Smooth muscle cell (in vitro differentiated cells): Measurements from ENCODE around the gene GRM8. TPM values are rescaled to one million over a fixed set of nuclear protein-coding genes. Genes with fewer than 3 reads are reported as not detected.

Experiments used
- DNase-seq: peaks from one replicate; lab custom pipeline; 2025; ENCODE audit not compliant: unreplicated experiment; lab: John Stamatoyannopoulos, UW
- H2AFZ ChIP-seq: fragments of 200-600 bp; sonication (generic); 2 replicates; pipeline ENCODE4 v1.6.0; 2016; ENCODE audit warnings: antibody characterized with exemption, low read depth, mild to moderate bottlenecking
- H3F3A ChIP-seq: fragments of 200-600 bp; sonication (generic); 2 replicates; pipeline ENCODE4 v1.6.0; 2017; ENCODE audit warnings: antibody characterized with exemption, low read depth
- H3K27ac ChIP-seq: fragments of 200-600 bp; sonication (generic); 2 replicates; pipeline ENCODE4 v1.5.1; 2016; ENCODE audit warnings: low read depth, mild to moderate bottlenecking
- H3K27me3 ChIP-seq: fragments of 200-600 bp; sonication (generic); 2 replicates; pipeline ENCODE4 v1.6.1; 2016; ENCODE audit warnings: low read depth, mild to moderate bottlenecking
- H3K36me3 ChIP-seq: fragments of 200-600 bp; sonication (generic); 2 replicates; pipeline ENCODE4 v1.5.1; 2016; ENCODE audit warnings: low read depth
- H3K4me1 ChIP-seq: fragments of 200-600 bp; sonication (generic); 2 replicates; pipeline ENCODE4 v1.5.1; 2016; ENCODE audit warnings: low read depth
- H3K4me2 ChIP-seq: fragments of 200-600 bp; sonication (generic); 2 replicates; pipeline ENCODE4 v1.6.0; 2016; ENCODE audit warnings: mild to moderate bottlenecking
- H3K4me3 ChIP-seq: fragments of 200-600 bp; sonication (generic); 2 replicates; pipeline ENCODE4 v1.5.1; 2016; ENCODE audit warnings: mild to moderate bottlenecking
- H3K79me2 ChIP-seq: fragments of 200-600 bp; sonication (generic); 2 replicates; pipeline ENCODE4 v1.6.0; 2016; ENCODE audit warnings: low read depth, mild to moderate bottlenecking
- H3K9ac ChIP-seq: fragments of 200-600 bp; sonication (generic); 2 replicates; pipeline ENCODE4 v1.6.0; 2016; ENCODE audit warnings: low read depth
- H3K9me3 ChIP-seq: fragments of 200-600 bp; sonication (generic); replicated peaks from 2 replicates; pipeline ENCODE4 v1.5.1; 2016; ENCODE audit warnings: low read depth
- H4K20me1 ChIP-seq: fragments of 200-600 bp; sonication (generic); 2 replicates; pipeline ENCODE4 v1.6.0; 2016; ENCODE audit warnings: low read depth
- WGBS: methylation state at CpG from one replicate; pipeline ENCODE4 v1.1.7; 2016; ENCODE audit warnings: low lambda C conversion rate; 5-methylcytosine and 5-hydroxymethylcytosine counted together
- polyA plus RNA-seq: library from polyadenylated mRNA; unstranded; fragments of >200 nt; fragmentation: Nextera tagmentation; extraction: Ambion mirVana; gene quantifications from 2 replicates; pipeline ENCODE4 v1.2.1, GENCODE V29; 2016
- total RNA-seq: library from RNA; depleted of rRNA; stranded (reverse); fragments of >200 nt; gene quantifications from 2 replicates; pipeline ENCODE4 v1.2.3, GENCODE V29; 2014
- TF ChIP-seq, protein P1 (sequence below): fragments of 200-600 bp; sonication (generic); IDR thresholded peaks from 2 replicates; pipeline ENCODE4 v1.5.1; 2017; ENCODE audit warnings: borderline replicate concordance, mild to moderate bottlenecking, antibody characterized with exemption; ENCODE audit not compliant: insufficient read depth, poor library complexity, severe bottlenecking

The GRM8 gene
- total and polyA plus RNA-seq, 2 experiments from 2014 or later, result 9.8 to 20.5 TPM

DNA sequence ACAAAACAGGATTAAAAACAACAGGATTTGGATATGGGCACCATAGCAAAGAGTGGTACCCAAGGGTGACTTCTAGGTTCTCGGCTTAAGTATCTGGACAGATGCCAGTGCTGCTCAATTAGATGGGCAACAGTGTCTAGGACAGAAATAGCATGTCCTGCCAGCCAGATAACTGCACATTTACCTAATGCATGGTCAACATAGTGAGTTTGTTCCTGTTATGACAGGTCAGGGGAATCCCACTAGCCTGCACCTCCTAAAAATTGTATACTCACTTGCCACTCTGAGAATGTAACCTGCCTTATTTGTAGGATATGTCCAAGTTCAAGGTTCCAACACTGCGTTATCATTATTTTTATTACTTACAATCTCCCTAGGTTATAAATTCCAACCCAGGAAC, 471.7 kb downstream of the GRM8 start:
- TF ChIP-seq, protein P1, sequence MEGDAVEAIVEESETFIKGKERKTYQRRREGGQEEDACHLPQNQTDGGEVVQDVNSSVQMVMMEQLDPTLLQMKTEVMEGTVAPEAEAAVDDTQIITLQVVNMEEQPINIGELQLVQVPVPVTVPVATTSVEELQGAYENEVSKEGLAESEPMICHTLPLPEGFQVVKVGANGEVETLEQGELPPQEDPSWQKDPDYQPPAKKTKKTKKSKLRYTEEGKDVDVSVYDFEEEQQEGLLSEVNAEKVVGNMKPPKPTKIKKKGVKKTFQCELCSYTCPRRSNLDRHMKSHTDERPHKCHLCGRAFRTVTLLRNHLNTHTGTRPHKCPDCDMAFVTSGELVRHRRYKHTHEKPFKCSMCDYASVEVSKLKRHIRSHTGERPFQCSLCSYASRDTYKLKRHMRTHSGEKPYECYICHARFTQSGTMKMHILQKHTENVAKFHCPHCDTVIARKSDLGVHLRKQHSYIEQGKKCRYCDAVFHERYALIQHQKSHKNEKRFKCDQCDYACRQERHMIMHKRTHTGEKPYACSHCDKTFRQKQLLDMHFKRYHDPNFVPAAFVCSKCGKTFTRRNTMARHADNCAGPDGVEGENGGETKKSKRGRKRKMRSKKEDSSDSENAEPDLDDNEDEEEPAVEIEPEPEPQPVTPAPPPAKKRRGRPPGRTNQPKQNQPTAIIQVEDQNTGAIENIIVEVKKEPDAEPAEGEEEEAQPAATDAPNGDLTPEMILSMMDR, result no peak

DNA sequence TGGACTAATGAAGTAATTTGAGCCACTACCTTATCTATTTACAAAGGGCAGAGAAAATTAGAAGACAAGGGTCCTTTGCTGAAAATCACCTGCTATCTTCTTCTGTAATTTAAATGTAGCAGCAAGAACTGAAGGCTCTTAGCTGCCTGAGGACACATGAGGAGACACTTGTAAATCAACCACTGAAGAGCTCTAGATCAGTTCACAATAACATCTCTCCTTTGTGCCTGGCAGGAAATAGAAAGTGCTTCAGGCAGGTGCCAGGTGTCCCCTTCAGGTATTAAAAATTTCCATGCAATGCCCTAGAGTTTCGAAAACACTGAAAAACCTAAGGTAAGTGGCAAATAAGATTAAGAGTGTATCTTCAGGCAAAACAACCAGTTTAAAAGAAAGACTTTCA, 474.6 kb downstream of the GRM8 start:
- H4K20me1 ChIP-seq, result no peaks in the 10 kb centered on the region
- 91% methylated on average over 1 of the region's 1 CpG for WGBS
- H2AFZ ChIP-seq, result no peak overlapping the region
- DNase-seq, result no peak
- H3K4me3 ChIP-seq, result no peak overlapping the region
- no peak overlapping the region for H3K9ac ChIP-seq
- H3K27ac ChIP-seq, result no peak overlapping the region
- H3K4me1 ChIP-seq, result no peaks in the 10 kb centered on the region
- H3K79me2 ChIP-seq, result no peaks in the 10 kb centered on the region
- H3K4me2 ChIP-seq, result no peak overlapping the region
- H3F3A ChIP-seq, result no peaks in the 10 kb centered on the region
- H3K9me3 ChIP-seq, result no peaks in the 10 kb centered on the region
- no peaks in the 10 kb centered on the region for H3K36me3 ChIP-seq
- no peaks in the 10 kb centered on the region for H3K27me3 ChIP-seq
- TF ChIP-seq, protein P1, result no peak

More for the DNA sequence above, 471.7 kb downstream of the GRM8 start:
- H3K79me2 ChIP-seq, result no peaks in the 10 kb centered on the region
- no peaks in the 10 kb centered on the region for H3K9me3 ChIP-seq
- WGBS, result 91% methylated on average over 2 of the region's 2 CpGs
- H3K4me1 ChIP-seq, result no peaks in the 10 kb centered on the region
- no peak overlapping the region for H3K4me2 ChIP-seq
- H3K9ac ChIP-seq, result no peak overlapping the region
- H3K27ac ChIP-seq, result no peak overlapping the region
- H3K4me3 ChIP-seq, result no peak overlapping the region
- no peaks in the 10 kb centered on the region for H4K20me1 ChIP-seq
- H3F3A ChIP-seq, result no peaks in the 10 kb centered on the region
- no peaks in the 10 kb centered on the region for H3K36me3 ChIP-seq
- H3K27me3 ChIP-seq, result no peaks in the 10 kb centered on the region
- H2AFZ ChIP-seq, result no peak overlapping the region
- no peak for DNase-seq

DNA sequence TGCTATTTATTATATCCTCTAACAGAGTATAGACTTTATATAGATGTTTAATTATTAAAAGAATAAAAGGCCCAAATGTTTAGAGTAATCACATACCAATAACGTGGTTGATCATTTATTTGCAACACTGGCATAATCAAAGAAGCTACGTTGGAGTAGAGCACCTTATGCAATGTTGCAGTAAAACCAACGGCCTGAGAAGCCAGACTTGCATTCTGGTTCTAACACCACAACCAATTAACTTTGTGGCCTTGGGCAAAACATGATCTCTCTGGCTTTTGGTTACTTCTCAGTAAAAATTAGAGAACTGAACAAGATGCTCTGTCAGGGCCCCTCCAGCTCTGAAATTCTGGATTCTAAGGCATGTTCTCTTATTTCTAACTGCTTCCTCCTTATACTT, 476.2 kb downstream of the GRM8 start:
- Histone ChIP-seq H3K9ac (no peak overlapping the region), H3F3A (no peaks in the 10 kb centered on the region), H3K9me3 (no peaks in the 10 kb centered on the region), H3K79me2 (no peaks in the 10 kb centered on the region), H4K20me1 (no peaks in the 10 kb centered on the region), H3K27me3 (no peaks in the 10 kb centered on the region), H3K4me2 (no peak overlapping the region), H3K4me3 (no peak overlapping the region), H3K4me1 (no peaks in the 10 kb centered on the region), H3K27ac (no peak overlapping the region), H3K36me3 (no peaks in the 10 kb centered on the region), H2AFZ (no peak overlapping the region)
- no peak for DNase-seq
- TF ChIP-seq, protein P1, result no peak
- 67% methylated on average over 3 of the region's 3 CpGs for WGBS

DNA sequence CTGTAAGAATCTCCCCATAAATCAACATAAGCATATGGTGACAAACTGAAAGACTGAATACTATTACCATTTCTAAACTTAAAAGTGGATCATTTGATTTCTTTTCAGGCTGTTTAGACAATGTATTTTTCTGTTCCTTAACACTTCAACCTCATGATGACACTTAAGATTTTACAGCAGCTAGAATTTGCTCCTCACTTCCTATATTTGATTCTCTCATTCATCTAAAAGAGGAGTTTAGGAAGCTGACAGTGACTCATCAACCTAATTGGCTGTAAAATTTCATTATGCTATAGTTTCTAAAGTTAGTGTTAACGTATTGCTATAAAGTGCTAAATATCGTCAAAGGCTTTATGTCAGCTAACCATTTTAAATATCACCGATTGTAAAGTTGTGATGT, 478.7 kb downstream of the GRM8 start:
- Histone ChIP-seq H3K79me2 (no peaks in the 10 kb centered on the region), H3K36me3 (no peaks in the 10 kb centered on the region), H3F3A (no peaks in the 10 kb centered on the region), H3K27ac (no peak overlapping the region), H4K20me1 (no peaks in the 10 kb centered on the region), H2AFZ (peak overlapping the region; percentile 27), H3K4me2 (no peak overlapping the region), H3K4me3 (no peak overlapping the region), H3K27me3 (no peaks in the 10 kb centered on the region), H3K9me3 (no peaks in the 10 kb centered on the region), H3K9ac (no peak overlapping the region), H3K4me1 (no peaks in the 10 kb centered on the region)
- no peak for DNase-seq
- 60% methylated on average over 3 of the region's 3 CpGs for WGBS
- TF ChIP-seq, protein P1, result no peak
